ENCODE results near the gene SPNS3.

- TF ChIP-seq CTCF (IDR thresholded peaks at IDR 0.05; ENCODE audit: poor library complexity) (no peak), EZH2 (IDR thresholded peaks at IDR 0.05; ENCODE audit: borderline replicate concordance) (no peak)
Measured at GRCh38 chr17:4502466-4503154, 68.9 kb downstream of the SPNS3 start.

Data from hepatocyte (in vitro differentiated cells).